HCT116 (cell line): Measurements from ENCODE around the gene MRS2.

Experiments used
- ATF3 ChIP-seq: IDR thresholded peaks from 2 replicates; pipeline ENCODE4 v1.6.1; 2012
- CEBPB ChIP-seq: IDR thresholded peaks from 2 replicates; pipeline ENCODE4 v1.6.1; 2012; ENCODE audit warnings: low read depth
- EZH2phosphoT487 ChIP-seq: fragments of 200-600 bp; IDR thresholded peaks from 2 replicates; pipeline ENCODE4 v1.6.1; 2018; ENCODE audit warnings: antibody characterized with exemption, borderline replicate concordance
- FOSL1 ChIP-seq: IDR thresholded peaks from 2 replicates; pipeline ENCODE4 v1.6.1; 2012; ENCODE audit warnings: low read depth
- MAX ChIP-seq: IDR thresholded peaks from 2 replicates; pipeline ENCODE4 v1.6.1; 2012
- POLR2A ChIP-seq: IDR thresholded peaks from 2 replicates; pipeline ENCODE4 v1.7.0; 2011; ENCODE audit warnings: borderline replicate concordance; ENCODE audit not compliant: insufficient read depth, insufficient read length; ENCODE audit errors: extremely low read depth
- POLR2AphosphoS5 ChIP-seq: IDR thresholded peaks from 2 replicates; pipeline ENCODE4 v1.6.1; 2011; ENCODE audit warnings: mild to moderate bottlenecking, low read depth, low read length, moderate library complexity
- SIN3A ChIP-seq: IDR thresholded peaks from 2 replicates; pipeline ENCODE4 v1.6.1; 2012; ENCODE audit warnings: low read depth
- SP1 ChIP-seq: IDR thresholded peaks from 2 replicates; pipeline ENCODE4 v1.6.1; 2012; ENCODE audit warnings: low read depth
- SRF ChIP-seq: IDR thresholded peaks from 2 replicates; pipeline ENCODE4 v1.6.1; 2012; ENCODE audit warnings: low read depth
- TCF7L2 ChIP-seq: IDR thresholded peaks from 2 replicates; pipeline ENCODE4 v1.7.0; 2011; ENCODE audit warnings: borderline replicate concordance, inconsistent platforms; ENCODE audit not compliant: insufficient read depth, insufficient read length; ENCODE audit errors: extremely low read depth
- ZBTB33 ChIP-seq: IDR thresholded peaks from 2 replicates; pipeline ENCODE4 v1.6.1; 2011; ENCODE audit warnings: mild to moderate bottlenecking, low read length, moderate library complexity; ENCODE audit not compliant: insufficient replicate concordance; ENCODE audit errors: extremely low read depth
- TF ChIP-seq, protein P1 (sequence below), 3 experiments: fragments of 200-600 bp in 1 of 3; sonication (generic) in 1 of 3; IDR thresholded peaks in 2 of 3; conservative IDR thresholded peaks in 1 of 3; 2 replicates each; pipeline ENCODE4 v1.5.1; 2012 to 2017; ENCODE audit warnings: low read depth in 2 of 3, low read length in 2 of 3, antibody characterized with exemption in 1 of 3, borderline replicate concordance in 1 of 3, control low read depth in 1 of 3, mild to moderate bottlenecking in 1 of 3, mixed read lengths in 1 of 3, mixed run types in 1 of 3, moderate library complexity in 1 of 3; ENCODE audit not compliant: insufficient read depth in 1 of 3

DNA sequence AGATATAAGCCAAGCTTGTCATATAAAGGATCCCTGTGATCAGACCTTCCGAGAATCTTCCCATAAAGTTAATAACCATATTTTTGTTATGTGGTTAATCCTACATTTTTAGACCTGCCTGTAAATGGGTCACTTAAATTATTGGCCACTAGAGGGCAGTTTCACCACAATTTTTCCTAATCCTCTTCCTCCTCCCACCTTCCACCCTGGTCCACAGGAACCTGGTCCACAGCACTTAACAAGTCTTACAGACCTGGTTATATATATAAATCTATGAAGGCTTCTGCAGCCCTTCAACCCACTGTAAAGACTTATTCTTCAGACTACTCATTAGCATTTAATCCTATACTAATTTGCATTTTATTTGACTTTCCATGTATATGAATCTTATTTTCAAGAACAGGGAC, 28.3 kb downstream of the MRS2 start:
- no peak for TF ChIP-seq TCF7L2
- TF ChIP-seq, protein P1, sequence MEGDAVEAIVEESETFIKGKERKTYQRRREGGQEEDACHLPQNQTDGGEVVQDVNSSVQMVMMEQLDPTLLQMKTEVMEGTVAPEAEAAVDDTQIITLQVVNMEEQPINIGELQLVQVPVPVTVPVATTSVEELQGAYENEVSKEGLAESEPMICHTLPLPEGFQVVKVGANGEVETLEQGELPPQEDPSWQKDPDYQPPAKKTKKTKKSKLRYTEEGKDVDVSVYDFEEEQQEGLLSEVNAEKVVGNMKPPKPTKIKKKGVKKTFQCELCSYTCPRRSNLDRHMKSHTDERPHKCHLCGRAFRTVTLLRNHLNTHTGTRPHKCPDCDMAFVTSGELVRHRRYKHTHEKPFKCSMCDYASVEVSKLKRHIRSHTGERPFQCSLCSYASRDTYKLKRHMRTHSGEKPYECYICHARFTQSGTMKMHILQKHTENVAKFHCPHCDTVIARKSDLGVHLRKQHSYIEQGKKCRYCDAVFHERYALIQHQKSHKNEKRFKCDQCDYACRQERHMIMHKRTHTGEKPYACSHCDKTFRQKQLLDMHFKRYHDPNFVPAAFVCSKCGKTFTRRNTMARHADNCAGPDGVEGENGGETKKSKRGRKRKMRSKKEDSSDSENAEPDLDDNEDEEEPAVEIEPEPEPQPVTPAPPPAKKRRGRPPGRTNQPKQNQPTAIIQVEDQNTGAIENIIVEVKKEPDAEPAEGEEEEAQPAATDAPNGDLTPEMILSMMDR (IDR thresholded peaks at IDR 0.05 in 2 of 3, conservative IDR thresholded peaks at IDR 0.05 in 1 of 3; ENCODE audit: borderline replicate concordance in 1 of 3, insufficient read depth in 1 of 3, low read depth in 2 of 3, low read length in 2 of 3), result peak; percentile 60 to 77 (median 68); a peak in 5 of 6 replicates
- no peak for TF ChIP-seq ATF3
- no peak for TF ChIP-seq POLR2A
- TF ChIP-seq SP1, result no peak
- TF ChIP-seq SIN3A, result no peak
- no peak for TF ChIP-seq CEBPB
- no peak for TF ChIP-seq ZBTB33
- TF ChIP-seq EZH2phosphoT487, result no peak
- no peak for TF ChIP-seq FOSL1
- TF ChIP-seq SRF, result no peak
- no peak for TF ChIP-seq MAX
- no peak for TF ChIP-seq POLR2AphosphoS5
